ENCODE measurements around the gene MISP. TPM values are rescaled to one million over a fixed set of nuclear protein-coding genes. Genes with fewer than 3 reads are reported as not detected.

MISP gene
- total and polyA plus RNA-seq, 2 of the 13 experiments (the other 11 are each of a cell fraction or from before 2014, with no cell fraction given): 0.67 to 1.3 TPM

- no peak for TF ChIP-seq RAD21 (CRISPR knock-in tag; IDR thresholded peaks at IDR 0.05)
- no peak for TF ChIP-seq SMC3 (IDR thresholded peaks at IDR 0.05; ENCODE audit: low read length)
- TF ChIP-seq ZNF704 (CRISPR knock-in tag; IDR thresholded peaks at IDR 0.05; ENCODE audit: borderline replicate concordance): no peak
- TF ChIP-seq ATF5 (CRISPR knock-in tag; IDR thresholded peaks at IDR 0.05; ENCODE audit: low read depth): no peak
- TF ChIP-seq HOXD1 (CRISPR knock-in tag; IDR thresholded peaks at IDR 0.05): no peak
- no peak for TF ChIP-seq GMEB2 (CRISPR knock-in tag; IDR thresholded peaks at IDR 0.05; ENCODE audit: low read depth)
- no peak for TF ChIP-seq ZNF768 (CRISPR knock-in tag; IDR thresholded peaks at IDR 0.05)
- peak; percentile 65 for TF ChIP-seq POLR2G (IDR thresholded peaks at IDR 0.05; ENCODE audit: low read depth, low read length)
- TF ChIP-seq ZMAT5 (CRISPR knock-in tag; IDR thresholded peaks at IDR 0.05; ENCODE audit: borderline replicate concordance, low read depth): no peak
- TF ChIP-seq SAP130 (CRISPR knock-in tag; IDR thresholded peaks at IDR 0.05; ENCODE audit: low read depth): peak; percentile 51
- TF ChIP-seq MAX (IDR thresholded peaks at IDR 0.05): no peak; the same call in 1 of the 2 replicates
- no peak for TF ChIP-seq ZNF597 (CRISPR knock-in tag; IDR thresholded peaks at IDR 0.05)
- TF ChIP-seq ZNF570 (CRISPR knock-in tag; IDR thresholded peaks at IDR 0.05; ENCODE audit: borderline replicate concordance): no peak
- TF ChIP-seq FUBP1 (CRISPR knock-in tag; IDR thresholded peaks at IDR 0.05; ENCODE audit: borderline replicate concordance): no peak
- TF ChIP-seq ARNT (IDR thresholded peaks at IDR 0.05): no peak
- no peak for TF ChIP-seq TRAFD1 (CRISPR knock-in tag; IDR thresholded peaks at IDR 0.05; ENCODE audit: borderline replicate concordance)
- TF ChIP-seq PHF8 (CRISPR knock-in tag; IDR thresholded peaks at IDR 0.05): no peak; the same call in 1 of the 2 replicates
- no peak for TF ChIP-seq TAF15 (IDR thresholded peaks at IDR 0.05; ENCODE audit: low read depth, low read length, poor library complexity, severe bottlenecking)
Measured at GRCh38 chr19:800360-801029, 49.6 kb downstream of the MISP start (continued).

Data from HepG2 (cell line).